ENCODE results near the gene PPFIA2.

GRCh38 chr12:81252228-81252627 lies 506.9 kb downstream of the PPFIA2 start:
- TF ChIP-seq CTCF (IDR thresholded peaks at IDR 0.05) (no peak), EP300 (IDR thresholded peaks at IDR 0.05) (no peak), POLR2A (IDR thresholded peaks at IDR 0.05; ENCODE audit: low read depth) (no peak), POLR2AphosphoS5 (IDR thresholded peaks at IDR 0.05) (no peak)

Data from esophagus muscularis mucosa (tissue), 4 donors.